Lung microvascular endothelial cell (primary cell): ENCODE measurements around the gene ZNF776. TPM values are rescaled to one million over a fixed set of nuclear protein-coding genes. Genes with fewer than 3 reads are reported as not detected.
"Not testable (repeated sequence)": the region's sequence is repeated elsewhere in the genome, so short reads cannot be mapped to it uniquely, and the experiment has no call there.

ENCODE experiments used
- DNase-seq, 2 donors: peaks; one replicate each; pipeline versions ENCODE4 v3.0.0 to v3.0.0-alpha.2; 2010; ENCODE audit warnings: low read depth in 2 of 2
- total RNA-seq: library from RNA; depleted of rRNA; stranded (reverse); fragments of >200 nt; gene quantifications from 2 replicates; pipeline ENCODE4 v1.2.1, GENCODE V29; 2014

The ZNF776 gene
- total RNA-seq: 12.9 and 16.9 TPM in 2 replicates

- peak; percentile 88 to 90 for DNase-seq
Measured at GRCh38 chr19:57746580-57747471, at the start of gene ZNF776. ZNF776 (plus strand) TSS chr19:57746815; CDS start chr19:57747059, 244 bp downstream.

- no peak for DNase-seq
Measured at GRCh38 chr19:57701625-57702024, 45.0 kb upstream of the ZNF776 start.

GRCh38 chr19:57706346-57706745 is 40.3 kb upstream of the ZNF776 start:
- DNase-seq: no peak

- DNase-seq: peak in 1 of 2 donors; percentile 23
Measured at GRCh38 chr19:57708641-57709361, 37.8 kb upstream of the ZNF776 start, which contains the start of gene ZNF154. ZNF154 (minus strand) TSS chr19:57709204; CDS start chr19:57708971, 233 bp downstream.

DNA sequence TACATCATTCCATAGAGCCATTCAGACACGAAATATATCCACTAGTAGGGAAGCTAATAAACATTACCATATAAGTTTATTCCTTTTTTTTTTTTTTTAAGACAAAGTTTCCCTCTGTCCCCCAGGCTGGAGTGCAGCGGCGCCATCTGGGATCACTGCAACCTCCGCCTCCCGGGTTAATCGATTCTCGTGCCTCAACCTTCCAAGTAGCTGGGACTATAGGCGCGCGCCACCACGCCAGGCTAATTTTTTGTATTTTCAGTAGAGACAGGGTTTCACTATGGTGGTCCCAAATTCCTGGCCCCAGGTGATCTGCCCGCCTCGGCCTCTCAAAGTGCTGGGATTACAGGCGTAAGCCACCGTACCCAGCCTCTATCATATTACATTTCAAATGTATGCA is 37.0 kb upstream of the ZNF776 start:
- DNase-seq: no peak

GRCh38 chr19:57712222-57712621 is 34.4 kb upstream of the ZNF776 start:
- no peak for DNase-seq

DNA sequence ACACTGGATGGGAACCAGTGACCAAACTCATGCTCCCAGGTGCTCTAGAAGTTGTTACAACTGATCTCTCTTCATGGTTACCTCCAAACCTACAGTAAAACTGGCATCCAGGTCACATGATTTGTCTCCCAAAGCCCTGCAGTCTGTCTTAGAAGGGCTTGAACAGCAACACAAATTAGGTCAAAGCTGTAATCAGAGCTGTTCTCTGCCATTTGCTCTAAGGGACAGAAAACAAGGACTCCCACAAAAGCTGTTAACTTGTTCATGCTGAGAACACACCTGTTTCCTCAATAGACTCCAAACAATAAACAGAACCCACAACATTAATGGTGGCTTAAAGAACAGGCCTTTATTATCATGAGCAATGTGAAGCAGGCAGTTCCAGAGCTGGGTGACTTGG is 27.2 kb upstream of the ZNF776 start:
- no peak for DNase-seq

- DNase-seq: no peak
Measured at GRCh38 chr19:57719901-57720519, 26.6 kb upstream of the ZNF776 start.

GRCh38 chr19:57720878-57721277 is 25.7 kb upstream of the ZNF776 start:
- no peak for DNase-seq

- DNase-seq: peak; percentile 33 to 50
Measured at GRCh38 chr19:57738320-57738719, 8.3 kb upstream of the ZNF776 start.

- DNase-seq: not testable (repeated sequence)
Measured at GRCh38 chr19:57738770-57739169, 7.8 kb upstream of the ZNF776 start.

- DNase-seq: no peak
Measured at GRCh38 chr19:57747472-57747807, 825 bp downstream of the ZNF776 start.

GRCh38 chr19:57748029-57748428 is 1.4 kb downstream of the ZNF776 start:
- no peak for DNase-seq

GRCh38 chr19:57754091-57754673 is 7.6 kb downstream of the ZNF776 start:
- no peak for DNase-seq

DNA sequence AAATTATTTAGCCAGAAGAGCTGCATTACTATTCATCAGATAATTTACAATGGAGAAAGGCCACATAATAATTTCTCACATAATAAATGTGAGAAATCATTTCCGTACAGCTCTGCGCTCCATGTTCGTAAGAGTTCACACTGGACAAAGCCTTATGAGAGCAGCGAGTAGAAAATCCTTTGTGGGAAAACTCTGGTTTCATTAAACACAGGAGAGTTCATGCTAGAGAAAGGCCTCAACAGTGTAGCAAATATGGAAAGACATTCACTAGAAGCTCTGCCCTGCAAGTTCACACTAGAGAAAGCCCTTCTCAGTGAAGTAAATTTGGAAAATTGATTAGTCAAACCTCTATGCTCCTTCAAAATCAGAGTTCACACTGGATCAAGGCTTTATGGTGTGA is 8.4 kb downstream of the ZNF776 start:
- no peak for DNase-seq

- DNase-seq: no peak
Measured at GRCh38 chr19:57757941-57758340, 11.3 kb downstream of the ZNF776 start.

- no peak for DNase-seq
Measured at GRCh38 chr19:57759096-57759495, 12.5 kb downstream of the ZNF776 start.

DNA sequence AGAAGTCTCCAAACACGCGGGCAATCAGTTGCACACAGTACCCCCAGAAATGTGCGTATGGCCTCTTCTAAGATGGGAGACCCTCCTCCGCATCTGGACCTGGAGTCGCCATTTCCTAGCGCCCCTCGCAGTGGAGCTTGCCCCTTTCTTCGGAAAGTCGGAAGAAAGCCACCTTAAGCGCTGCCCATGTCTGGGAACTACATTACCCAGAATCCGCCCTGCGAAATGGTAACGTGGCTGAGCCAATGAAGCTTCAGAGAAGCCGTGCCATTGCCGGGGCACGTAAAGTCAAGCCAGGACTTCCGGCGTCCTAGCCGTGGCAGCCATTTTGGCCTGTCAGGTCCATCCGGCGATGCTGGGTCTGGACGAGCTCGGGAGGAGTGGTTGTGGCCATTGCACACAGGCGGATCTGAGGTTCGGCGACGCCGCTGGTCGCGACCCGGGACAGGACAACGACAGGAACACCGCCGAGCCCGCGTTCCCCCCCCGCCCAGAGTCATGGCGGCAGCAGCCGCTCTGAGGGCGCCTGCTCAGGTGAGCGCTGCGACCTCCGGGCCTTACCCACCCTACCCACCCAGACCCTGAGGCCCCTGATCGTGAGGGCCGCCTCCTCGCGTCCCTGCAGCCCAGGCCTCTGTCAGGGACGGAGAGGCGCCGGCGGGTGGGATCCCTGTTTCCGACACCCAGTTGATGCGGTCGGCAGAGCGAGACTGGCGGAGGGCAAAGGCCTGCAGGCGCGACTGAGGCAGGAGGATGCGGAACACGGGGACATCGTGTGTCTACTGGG is 22.9 kb downstream of the ZNF776 start, which contains the start of gene ZNF586:
Gene ZNF586, plus strand, starts transcription at position 332 of the 787 bp plus-strand sequence. Its CDS starts 167 bp downstream, at position 499.
- peak; percentile 95 to 96 for DNase-seq

GRCh38 chr19:57771417-57771816 is 24.8 kb downstream of the ZNF776 start:
- DNase-seq: no peak

- no peak for DNase-seq
Measured at GRCh38 chr19:57773488-57773887, 26.9 kb downstream of the ZNF776 start.

DNA sequence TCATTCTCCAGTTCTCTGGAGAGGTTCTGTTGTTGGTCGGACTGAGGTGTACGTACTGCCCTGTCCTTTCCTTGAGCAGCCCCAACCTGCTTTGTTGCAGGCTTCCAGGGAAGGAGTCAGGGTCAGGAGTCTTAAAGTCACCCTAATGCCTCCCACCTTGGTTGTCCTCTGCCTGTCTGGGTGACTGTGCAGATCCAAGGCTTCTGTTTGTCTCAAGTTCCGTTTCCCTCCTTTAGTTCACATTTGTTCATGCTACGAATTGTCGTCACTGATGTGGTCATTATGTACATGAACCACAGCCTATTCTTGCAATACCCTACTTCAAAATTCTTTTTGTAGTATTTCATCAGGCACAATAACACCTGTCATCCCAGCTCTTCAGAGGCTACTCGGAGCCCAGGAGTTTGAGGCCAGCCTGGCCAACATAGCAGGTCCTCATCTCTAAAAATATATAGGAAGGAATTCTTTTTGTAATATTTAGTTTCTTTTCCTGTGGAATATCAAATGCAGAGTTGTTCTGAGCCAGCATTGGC is 30.2 kb downstream of the ZNF776 start:
- no peak for DNase-seq
